Testis (tissue), 2 donors: ENCODE data around the gene MBTD1.

Source experiments
- CTCF ChIP-seq, 3 experiments: fragments of 450-650 bp in 2 of 3; fragments of 200-600 bp in 1 of 3; sonication (generic) in 1 of 3; IDR thresholded peaks; one replicate each; pipeline ENCODE4 v1.5.1; 2016 to 2019; ENCODE audit warnings: antibody characterized with exemption in 3 of 3, mild to moderate bottlenecking in 2 of 3, moderate library complexity in 1 of 3
- POLR2A ChIP-seq: fragments of 450-650 bp; IDR thresholded peaks from one replicate; pipeline ENCODE4 v1.6.1; 2017; ENCODE audit warnings: antibody characterized with exemption, mild to moderate bottlenecking, moderate library complexity

GRCh38 chr17:51165680-51166197 lies 94.1 kb downstream of the MBTD1 start:
- TF ChIP-seq CTCF (IDR thresholded peaks at IDR 0.05) (no peak), POLR2A (no peak)
